Ishikawa (cell line): Measurements from ENCODE around the gene EVX2.

Experiments used
- CEBPB ChIP-seq: IDR thresholded peaks from 2 replicates; pipeline ENCODE4 v1.6.1; 2012
- CREB1 ChIP-seq: IDR thresholded peaks from 2 replicates; pipeline ENCODE4 v1.6.1; 2012; ENCODE audit warnings: low read depth
- EGR1 ChIP-seq: IDR thresholded peaks from 2 replicates; pipeline ENCODE4 v1.6.1; 2012
- EP300 ChIP-seq: IDR thresholded peaks from 2 replicates; pipeline ENCODE4 v1.6.1; 2012; ENCODE audit warnings: borderline replicate concordance
- FOXM1 ChIP-seq: IDR thresholded peaks from 2 replicates; pipeline ENCODE4 v1.6.1; 2012; ENCODE audit warnings: low read depth, borderline replicate concordance
- MAX ChIP-seq: IDR thresholded peaks from 2 replicates; pipeline ENCODE4 v1.6.1; 2012
- RAD21 ChIP-seq: IDR thresholded peaks from 2 replicates; pipeline ENCODE4 v1.6.1; 2012; ENCODE audit warnings: low read depth
- REST ChIP-seq: IDR thresholded peaks from 2 replicates; pipeline ENCODE4 v1.6.1; 2012; ENCODE audit warnings: low read depth, mild to moderate bottlenecking
- TAF1 ChIP-seq: IDR thresholded peaks from 2 replicates; pipeline ENCODE4 v1.6.1; 2012; ENCODE audit warnings: low read depth, mild to moderate bottlenecking
- TCF12 ChIP-seq: IDR thresholded peaks from 2 replicates; pipeline ENCODE4 v1.6.1; 2012; ENCODE audit warnings: low read depth
- TEAD4 ChIP-seq: IDR thresholded peaks from 2 replicates; pipeline ENCODE4 v1.6.1; 2012
- USF1 ChIP-seq: IDR thresholded peaks from 2 replicates; pipeline ENCODE4 v1.6.1; 2012
- YY1 ChIP-seq: IDR thresholded peaks from 2 replicates; pipeline ENCODE4 v1.6.1; 2012; ENCODE audit warnings: low read depth
- ZBTB7A ChIP-seq: IDR thresholded peaks from 2 replicates; pipeline ENCODE4 v1.6.1; 2012; ENCODE audit warnings: low read depth

EVX2 gene

GRCh38 chr2:176124947-176125771, 41.4 kb upstream of the EVX2 start:
- TF ChIP-seq RAD21 (no peak), REST (no peak), EP300 (no peak), TEAD4 (no peak), CREB1 (no peak), FOXM1 (no peak), ZBTB7A (no peak)

GRCh38 chr2:176124110-176124946, 40.6 kb upstream of the EVX2 start:
- TF ChIP-seq CEBPB (no peak), CREB1 (no peak)

- TF ChIP-seq TCF12 (no peak), CEBPB (no peak), CREB1 (no peak), USF1 (no peak), FOXM1 (no peak), REST (no peak), MAX (no peak), RAD21 (no peak), TEAD4 (no peak)
These were observed 39.8 kb upstream of the EVX2 start for GRCh38 chr2:176123411-176124109.

- TF ChIP-seq EGR1 (peak; percentile 42; the same call in 1 of the 2 replicates), TAF1 (peak; percentile 64; the same call in 1 of the 2 replicates), MAX (peak; percentile 82), CEBPB (no peak), YY1 (peak; percentile 69), EP300 (no peak)
These were observed 39.1 kb upstream of the EVX2 start, which contains the start of gene HOXD9 for GRCh38 chr2:176122683-176123410. Gene HOXD9, plus strand, starts transcription at chr2:176122719. Its CDS starts 50 bp downstream, at chr2:176122769.

GRCh38 chr2:176122052-176122682, 38.4 kb upstream of the EVX2 start:
- TF ChIP-seq REST (no peak), TCF12 (0 out of 2 replicates have a peak, but pooled peaks have one; percentile 31), USF1 (peak; percentile 97)
